IPS-18c (cell line): ENCODE measurements around the gene ADAP1.

Experiments
- H3K4me3 ChIP-seq: 2 replicates; pipeline ENCODE4 v1.7.0; 2013; ENCODE audit warnings: low read depth, mild to moderate bottlenecking, low read length, moderate library complexity; ENCODE audit not compliant: insufficient read depth
- H3K9me3 ChIP-seq: one replicate; pipeline ENCODE4 v1.6.1; 2013; ENCODE audit warnings: mild to moderate bottlenecking, low read length, moderate library complexity; ENCODE audit not compliant: control insufficient read depth, insufficient read depth

Gene ADAP1

GRCh38 chr7:886626-887487, 67.6 kb downstream of the ADAP1 start:
- Histone ChIP-seq H3K4me3 (no peak overlapping the region), H3K9me3 (peaks cover 2% of the 10 kb centered on the region)

- Histone ChIP-seq H3K4me3 (no peak overlapping the region), H3K9me3 (peaks cover 2% of the 10 kb centered on the region)
Observed at GRCh38 chr7:885893-886625, 68.4 kb downstream of the ADAP1 start.

- H3K9me3 ChIP-seq: no peaks in the 10 kb centered on the region
Observed at GRCh38 chr7:885261-885892, 69.1 kb downstream of the ADAP1 start.

GRCh38 chr7:884191-885003, 70.1 kb downstream of the ADAP1 start:
- Histone ChIP-seq H3K9me3 (no peaks in the 10 kb centered on the region), H3K4me3 (no peak overlapping the region)

More at GRCh38 chr7:885261-885892, 69.1 kb downstream of the ADAP1 start:
- no peak overlapping the region for H3K4me3 ChIP-seq

- Histone ChIP-seq H3K4me3 (no peak overlapping the region), H3K9me3 (no peaks in the 10 kb centered on the region)
Observed at GRCh38 chr7:883055-884021, 71.1 kb downstream of the ADAP1 start.

GRCh38 chr7:882336-883035, 72.0 kb downstream of the ADAP1 start:
- Histone ChIP-seq H3K4me3 (no peak overlapping the region), H3K9me3 (no peaks in the 10 kb centered on the region)

GRCh38 chr7:881441-882234, 72.8 kb downstream of the ADAP1 start:
- no peak overlapping the region for H3K4me3 ChIP-seq
- no peaks in the 10 kb centered on the region for H3K9me3 ChIP-seq

- Histone ChIP-seq H3K4me3 (no peak overlapping the region), H3K9me3 (no peaks in the 10 kb centered on the region)
Observed at GRCh38 chr7:880450-880849, 74.0 kb downstream of the ADAP1 start.

- Histone ChIP-seq H3K9me3 (no peaks in the 10 kb centered on the region), H3K4me3 (no peak overlapping the region)
Observed at GRCh38 chr7:879706-880105, 74.8 kb downstream of the ADAP1 start.

- H3K9me3 ChIP-seq: no peaks in the 10 kb centered on the region
- no peak overlapping the region for H3K4me3 ChIP-seq
Observed at GRCh38 chr7:879093-879492, 75.4 kb downstream of the ADAP1 start.

GRCh38 chr7:877312-878232, 76.9 kb downstream of the ADAP1 start:
- peak overlapping the region; percentile 93 for H3K4me3 ChIP-seq
- no peaks in the 10 kb centered on the region for H3K9me3 ChIP-seq

- no peaks in the 10 kb centered on the region for H3K9me3 ChIP-seq
- peak overlapping the region; percentile 93 for H3K4me3 ChIP-seq
Observed at GRCh38 chr7:876972-877311, 77.5 kb downstream of the ADAP1 start.

GRCh38 chr7:876077-876971, 78.2 kb downstream of the ADAP1 start, which contains the start of gene GET4:
Gene GET4, plus strand, starts transcription at chr7:876554. Its CDS starts 92 bp downstream, at chr7:876646.
- Histone ChIP-seq H3K9me3 (no peaks in the 10 kb centered on the region), H3K4me3 (peak within 1 kb of the TSS; percentile 93)
